SH-SY5Y (cell line): ENCODE measurements around the gene UFD1.

Experiments used
- GATA2 ChIP-seq: IDR thresholded peaks from 2 replicates; pipeline ENCODE4 v1.6.1; 2011; ENCODE audit warnings: mild to moderate bottlenecking, low read depth, low read length
- GATA3 ChIP-seq: IDR thresholded peaks from 2 replicates; pipeline ENCODE4 v1.6.1; 2011; ENCODE audit warnings: low read depth, mild to moderate bottlenecking, low read length, moderate library complexity

DNA sequence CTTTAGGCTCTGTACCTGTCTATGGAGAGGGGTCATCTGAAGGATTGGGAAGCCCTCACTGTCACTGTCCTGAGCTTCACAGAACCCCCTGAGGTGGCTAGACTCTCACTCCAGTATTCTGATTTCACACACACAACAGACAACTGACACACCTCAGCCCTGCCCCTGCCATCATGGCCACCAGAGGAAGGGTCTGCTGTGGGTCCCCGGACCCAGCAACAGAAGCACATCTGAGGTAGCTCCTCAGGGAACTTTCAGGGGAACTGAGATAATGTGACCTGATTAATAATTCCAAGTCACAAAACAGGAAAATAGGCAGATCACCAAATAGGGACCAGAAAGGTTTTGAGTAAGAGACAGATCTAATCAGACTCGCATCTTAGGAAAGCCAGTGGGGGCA lies 24.0 kb downstream of the UFD1 start:
- TF ChIP-seq GATA2 (no peak), GATA3 (no peak)
